OCI-LY1 (cell line): ENCODE results near the gene SERINC1.

Source experiments
- EZH2 ChIP-seq: fragments of 200-600 bp; sonication (generic), shearing (Covaris generic); IDR thresholded peaks from 2 replicates; pipeline ENCODE4 v1.8.0; 2017; ENCODE audit warnings: borderline replicate concordance, mixed run types, mild to moderate bottlenecking, antibody characterized with exemption, low read length, moderate library complexity, mixed read lengths
- TF ChIP-seq, protein P1 (sequence below): fragments of 200-600 bp; sonication (generic), shearing (Covaris generic); IDR thresholded peaks from 2 replicates; pipeline ENCODE4 v1.5.1; 2017; ENCODE audit warnings: mild to moderate bottlenecking, antibody characterized with exemption, low read length, moderate library complexity, mixed read lengths

DNA sequence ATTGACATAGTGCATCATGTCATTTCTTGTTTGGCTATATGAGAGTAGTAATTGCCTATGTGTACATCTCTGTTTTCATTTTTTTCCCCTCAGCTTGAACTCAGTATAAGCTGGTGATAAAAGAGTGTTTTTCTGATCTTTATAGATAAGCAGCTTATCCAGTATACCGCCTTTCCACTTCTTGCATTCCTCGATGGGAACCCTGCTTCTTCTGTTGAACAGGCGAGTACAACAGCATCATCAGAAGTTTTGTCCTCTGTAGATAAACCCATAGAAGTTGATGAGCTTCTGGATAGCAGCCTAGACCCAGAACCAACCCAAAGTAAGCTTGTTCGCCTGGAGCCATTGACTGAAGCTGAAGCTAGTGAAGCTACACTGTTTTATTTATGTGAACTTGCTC lies 39.8 kb downstream of the SERINC1 start:
- TF ChIP-seq, protein P1, sequence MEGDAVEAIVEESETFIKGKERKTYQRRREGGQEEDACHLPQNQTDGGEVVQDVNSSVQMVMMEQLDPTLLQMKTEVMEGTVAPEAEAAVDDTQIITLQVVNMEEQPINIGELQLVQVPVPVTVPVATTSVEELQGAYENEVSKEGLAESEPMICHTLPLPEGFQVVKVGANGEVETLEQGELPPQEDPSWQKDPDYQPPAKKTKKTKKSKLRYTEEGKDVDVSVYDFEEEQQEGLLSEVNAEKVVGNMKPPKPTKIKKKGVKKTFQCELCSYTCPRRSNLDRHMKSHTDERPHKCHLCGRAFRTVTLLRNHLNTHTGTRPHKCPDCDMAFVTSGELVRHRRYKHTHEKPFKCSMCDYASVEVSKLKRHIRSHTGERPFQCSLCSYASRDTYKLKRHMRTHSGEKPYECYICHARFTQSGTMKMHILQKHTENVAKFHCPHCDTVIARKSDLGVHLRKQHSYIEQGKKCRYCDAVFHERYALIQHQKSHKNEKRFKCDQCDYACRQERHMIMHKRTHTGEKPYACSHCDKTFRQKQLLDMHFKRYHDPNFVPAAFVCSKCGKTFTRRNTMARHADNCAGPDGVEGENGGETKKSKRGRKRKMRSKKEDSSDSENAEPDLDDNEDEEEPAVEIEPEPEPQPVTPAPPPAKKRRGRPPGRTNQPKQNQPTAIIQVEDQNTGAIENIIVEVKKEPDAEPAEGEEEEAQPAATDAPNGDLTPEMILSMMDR: no peak
- TF ChIP-seq EZH2: no peak
